ENCODE measurements around the gene RAP1GAP. TPM values are rescaled to one million over a fixed set of nuclear protein-coding genes. Genes with fewer than 3 reads are reported as not detected.
A peak's percentile ranks its signal among the peaks of the same experiment; 100 is the strongest.
"Not testable (repeated sequence)": the region's sequence is repeated elsewhere in the genome, so short reads cannot be mapped to it uniquely, and the experiment has no call there.

RAP1GAP gene
- total RNA-seq, 2 donors from 2014 or later = 10.5 to 16.4 TPM

DNA sequence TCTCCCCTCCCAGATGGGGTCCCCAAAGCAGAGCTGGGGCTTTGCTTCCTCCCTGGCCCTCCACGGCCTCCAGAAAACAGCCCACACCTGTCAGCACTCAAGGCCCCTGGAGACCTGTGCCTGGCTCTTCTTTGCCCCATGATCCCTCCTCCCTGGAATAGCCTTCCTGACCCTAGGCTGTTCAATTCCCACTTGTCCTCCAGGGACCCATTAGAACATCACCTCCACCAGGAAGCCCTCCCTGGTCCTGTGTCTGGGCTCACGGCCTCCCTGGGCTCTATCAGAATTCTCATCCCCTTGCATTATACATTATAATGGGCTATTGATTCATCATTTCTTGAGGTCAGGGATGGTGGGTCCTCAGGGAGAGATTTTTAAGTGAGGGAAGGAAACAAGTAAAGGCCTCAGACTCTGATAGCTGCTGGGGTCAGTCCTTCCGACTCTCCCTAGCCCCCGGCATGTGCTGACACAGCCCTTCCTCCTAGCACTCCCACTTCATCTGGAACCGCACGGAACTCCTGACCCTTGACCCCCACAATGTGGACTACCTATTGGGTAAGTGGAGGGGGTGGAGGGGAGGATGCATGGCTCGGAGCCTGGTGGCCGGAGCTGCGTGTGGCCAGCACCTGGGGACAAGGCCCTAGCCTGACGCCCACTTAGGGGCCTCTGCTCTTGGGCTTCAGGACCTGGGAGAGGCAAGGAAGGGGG is 99.2 kb downstream of the RAP1GAP start:
- DNase-seq = no peak
- intact Hi-C loops (cut with DNase I) = loop anchor here (5.0 to 10.0 kb wide), 4 partner anchors 33 to 198 kb away; no protein-coding TSS in a partner anchor
- ATAC-seq = no peak

DNA sequence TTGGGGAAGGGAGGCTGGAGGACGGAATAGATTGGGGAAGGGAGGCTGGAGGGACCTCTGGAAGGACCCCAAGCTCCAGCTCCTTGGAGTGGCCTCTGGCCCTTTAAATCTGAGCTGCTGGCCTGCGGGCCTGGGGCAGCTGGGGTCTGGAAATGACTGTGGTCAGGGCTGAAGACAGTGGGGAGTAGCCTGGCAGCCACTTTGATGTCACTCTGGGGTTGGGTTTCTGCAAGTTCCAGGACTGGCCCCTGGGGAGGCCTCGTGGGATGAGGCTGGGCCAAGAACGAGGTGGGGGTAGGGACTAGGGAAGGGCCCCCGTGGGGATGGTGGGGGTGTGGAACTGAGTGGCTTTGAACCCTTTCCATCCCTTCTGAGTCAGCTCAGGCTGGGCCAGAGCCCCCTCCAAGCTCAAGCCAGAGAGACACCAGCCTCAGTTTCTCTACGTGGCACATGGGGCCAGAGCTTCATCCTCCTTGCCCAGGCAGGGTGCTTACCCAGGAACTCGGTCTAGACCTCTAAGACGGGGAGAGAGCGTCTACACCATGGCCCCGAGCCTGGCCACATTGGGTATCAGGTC is 100.3 kb downstream of the RAP1GAP start:
- no peak for DNase-seq
- ATAC-seq = peak in 1 of 2 donors; percentile 28
- intact Hi-C loops (cut with DNase I) = no loop called here

DNA sequence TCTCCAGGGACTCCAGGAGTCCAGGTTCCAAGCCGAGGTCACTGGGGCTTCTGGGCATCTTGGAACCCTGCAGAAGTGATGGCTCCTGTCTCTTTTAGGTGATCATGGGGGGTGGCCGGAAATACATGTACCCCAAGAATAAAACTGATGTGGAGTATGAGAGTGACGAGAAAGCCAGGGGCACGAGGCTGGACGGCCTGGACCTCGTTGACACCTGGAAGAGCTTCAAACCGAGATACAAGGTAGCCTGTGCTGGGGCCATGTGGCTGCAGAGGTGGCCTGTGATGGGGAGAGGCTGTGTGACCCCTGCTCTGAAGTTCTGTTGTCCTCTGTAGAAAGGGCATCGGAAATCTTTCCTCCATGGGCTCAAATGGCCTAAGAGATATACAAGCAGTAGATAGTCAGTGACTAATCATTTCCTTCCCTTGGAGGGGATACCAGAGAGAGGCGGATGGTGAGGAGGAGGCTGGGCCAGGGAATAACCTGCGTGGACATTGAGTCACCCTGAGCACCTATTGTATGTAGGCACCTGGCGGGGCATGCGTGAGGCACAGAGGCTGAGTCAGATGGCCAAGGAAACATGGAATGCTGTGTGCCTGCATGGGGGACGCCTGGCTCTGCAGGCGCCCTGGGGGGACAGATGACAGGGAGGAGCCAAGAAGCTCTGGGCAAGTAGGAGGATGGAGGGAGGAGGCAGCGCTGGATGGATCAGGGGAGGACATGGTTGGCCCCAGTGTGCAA is 101.0 kb downstream of the RAP1GAP start:
- ATAC-seq (no peak), DNase-seq (no peak)
- intact Hi-C loops (cut with DNase I) = no loop called here

DNA sequence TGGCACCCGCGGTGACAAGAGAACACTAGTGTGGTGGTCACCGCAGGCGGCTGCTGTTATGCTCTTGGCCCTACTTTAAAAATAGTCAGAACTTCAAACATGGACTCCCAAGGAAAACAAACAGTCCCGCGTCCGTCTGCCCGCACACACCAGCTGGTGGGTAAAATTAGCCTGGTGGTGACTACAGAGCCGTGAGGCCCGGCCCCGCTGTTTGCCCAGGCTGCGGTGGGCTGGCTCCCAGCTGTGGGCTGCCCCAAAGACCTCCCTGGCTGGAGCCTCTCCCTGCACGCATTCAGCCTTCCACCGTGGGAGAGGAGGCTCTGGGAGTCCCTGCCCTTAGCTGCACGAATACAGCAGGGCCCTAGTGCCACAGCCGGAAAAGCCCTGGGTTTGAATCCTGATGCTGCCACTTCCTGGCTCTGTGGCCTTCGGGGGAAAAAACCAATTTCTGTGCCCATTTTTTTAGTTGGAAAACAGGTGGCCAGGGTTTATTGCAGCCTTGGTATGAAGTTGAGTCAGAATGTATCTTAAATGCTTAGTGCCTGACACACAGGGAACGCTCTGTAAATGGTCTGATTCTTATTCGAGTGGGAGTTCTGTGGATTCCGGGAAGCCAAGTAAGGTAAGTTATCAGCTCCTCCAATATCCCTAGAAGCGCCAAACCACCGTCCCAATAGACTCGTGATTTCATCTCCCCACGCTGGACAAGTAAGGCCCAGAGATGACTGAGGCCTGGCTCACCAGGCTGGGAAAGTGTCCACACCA is 101.7 kb downstream of the RAP1GAP start:
- intact Hi-C loops (cut with DNase I) = no loop called here
- DNase-seq (no peak), ATAC-seq (peak; percentile 7 to 35)

DNA sequence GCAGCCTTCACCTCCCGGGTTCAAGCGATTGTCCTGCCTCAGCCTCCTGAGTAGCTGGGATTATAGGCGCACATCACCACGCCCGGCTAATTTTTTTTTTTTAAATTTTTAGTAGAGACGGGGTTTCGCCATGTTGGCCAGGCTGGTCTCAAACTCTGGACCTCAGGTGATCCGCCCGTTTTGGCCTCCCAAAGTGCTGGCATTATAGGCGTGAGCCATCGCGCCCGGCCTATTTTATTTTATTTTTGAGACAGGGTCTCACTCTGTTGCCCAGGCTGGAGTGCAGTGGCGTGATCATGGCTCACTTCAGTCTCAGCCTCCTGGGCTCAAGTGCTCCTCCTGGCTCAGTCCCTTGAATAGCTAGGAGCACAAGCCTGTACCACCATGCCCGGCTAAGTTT is 102.8 kb downstream of the RAP1GAP start:
- ATAC-seq; intact Hi-C loops (cut with DNase I); DNase-seq: not testable (repeated sequence)

DNA sequence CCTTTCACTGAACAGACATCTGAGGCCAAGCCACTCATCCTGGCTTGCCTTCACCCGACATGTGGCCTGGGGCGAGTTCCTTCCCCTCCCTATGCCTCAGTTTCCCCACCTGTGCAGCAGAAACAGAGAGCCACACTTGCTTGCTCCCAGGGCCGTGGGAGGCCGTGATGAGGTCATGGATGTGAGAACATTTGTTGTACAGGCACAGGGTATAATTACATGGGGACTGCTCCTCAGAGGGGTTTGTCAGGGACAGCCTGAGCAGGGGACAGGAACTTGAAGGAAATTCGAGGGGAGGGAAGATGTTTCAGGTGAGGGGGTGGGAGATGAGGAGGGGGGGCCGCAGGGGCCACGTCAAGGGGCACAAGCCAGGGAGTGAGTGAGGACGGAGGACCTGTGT is 103.9 kb downstream of the RAP1GAP start:
- intact Hi-C loops (cut with DNase I) = no loop called here
- no peak for DNase-seq
- ATAC-seq = no peak

DNA sequence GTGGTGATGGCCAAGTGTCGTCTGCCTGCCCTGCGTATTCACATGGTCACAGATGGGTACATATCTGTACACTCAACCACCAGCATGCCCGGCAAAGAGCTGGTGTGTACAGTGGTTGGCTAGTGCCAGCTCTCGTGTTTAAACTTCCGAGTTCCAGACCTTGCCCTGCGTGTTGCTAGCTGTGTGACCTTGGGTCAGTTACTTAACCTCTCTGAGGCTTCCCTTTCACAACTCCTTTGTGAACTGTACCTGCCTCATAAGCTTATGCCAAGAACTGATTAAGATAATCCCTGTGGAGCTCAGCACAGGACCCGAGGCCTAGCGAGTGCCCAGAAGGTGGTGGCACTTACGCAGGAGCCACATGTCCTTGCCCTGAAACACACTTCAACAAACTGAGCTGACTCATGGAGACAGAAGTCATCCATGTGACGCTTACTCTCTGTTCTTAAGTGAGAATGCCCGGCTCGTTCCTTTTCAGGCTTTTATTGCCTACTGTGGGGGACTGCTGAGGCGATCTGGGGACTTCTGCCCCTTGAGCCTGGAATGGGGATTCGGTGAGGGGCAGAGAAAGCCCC is 104.5 kb downstream of the RAP1GAP start:
- intact Hi-C loops (cut with DNase I) = no loop called here
- ATAC-seq (peak in 1 of 2 donors; percentile 65), DNase-seq (no peak)

DNA sequence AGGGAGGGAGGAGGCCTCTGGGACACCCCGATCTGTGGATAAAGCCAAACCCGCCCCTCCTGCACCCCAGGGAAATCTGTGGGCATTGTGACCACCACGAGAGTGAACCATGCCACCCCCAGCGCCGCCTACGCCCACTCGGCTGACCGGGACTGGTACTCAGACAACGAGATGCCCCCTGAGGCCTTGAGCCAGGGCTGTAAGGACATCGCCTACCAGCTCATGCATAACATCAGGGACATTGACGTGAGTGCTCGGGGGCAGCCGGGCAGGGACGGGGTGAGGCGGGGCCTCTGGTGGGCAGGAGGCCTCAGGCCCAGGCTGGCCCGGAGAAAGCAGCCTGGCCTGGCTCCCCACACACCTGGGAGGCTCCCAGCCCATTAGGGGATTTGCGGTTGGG is 105.2 kb downstream of the RAP1GAP start:
- ATAC-seq (no peak), DNase-seq (no peak)
- intact Hi-C loops (cut with DNase I) = no loop called here

DNA sequence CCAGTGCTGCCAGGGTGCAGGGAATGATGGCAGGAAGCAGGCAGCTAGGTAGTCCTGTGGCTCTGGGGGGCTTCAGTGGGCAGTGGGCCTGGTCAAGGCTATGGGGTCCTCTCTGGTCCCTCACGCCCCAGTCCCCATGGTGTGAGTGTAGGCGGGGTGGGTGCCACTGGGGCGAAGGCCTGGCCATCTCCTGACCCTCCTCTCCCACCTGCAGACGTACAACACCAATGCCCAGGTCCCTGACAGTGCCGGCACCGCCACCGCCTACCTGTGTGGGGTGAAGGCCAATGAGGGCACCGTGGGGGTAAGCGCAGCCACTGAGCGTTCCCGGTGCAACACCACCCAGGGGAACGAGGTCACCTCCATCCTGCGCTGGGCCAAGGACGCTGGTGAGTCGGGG is 106.3 kb downstream of the RAP1GAP start:
- ATAC-seq = no peak
- no peak for DNase-seq
- intact Hi-C loops (cut with DNase I) = no loop called here

DNA sequence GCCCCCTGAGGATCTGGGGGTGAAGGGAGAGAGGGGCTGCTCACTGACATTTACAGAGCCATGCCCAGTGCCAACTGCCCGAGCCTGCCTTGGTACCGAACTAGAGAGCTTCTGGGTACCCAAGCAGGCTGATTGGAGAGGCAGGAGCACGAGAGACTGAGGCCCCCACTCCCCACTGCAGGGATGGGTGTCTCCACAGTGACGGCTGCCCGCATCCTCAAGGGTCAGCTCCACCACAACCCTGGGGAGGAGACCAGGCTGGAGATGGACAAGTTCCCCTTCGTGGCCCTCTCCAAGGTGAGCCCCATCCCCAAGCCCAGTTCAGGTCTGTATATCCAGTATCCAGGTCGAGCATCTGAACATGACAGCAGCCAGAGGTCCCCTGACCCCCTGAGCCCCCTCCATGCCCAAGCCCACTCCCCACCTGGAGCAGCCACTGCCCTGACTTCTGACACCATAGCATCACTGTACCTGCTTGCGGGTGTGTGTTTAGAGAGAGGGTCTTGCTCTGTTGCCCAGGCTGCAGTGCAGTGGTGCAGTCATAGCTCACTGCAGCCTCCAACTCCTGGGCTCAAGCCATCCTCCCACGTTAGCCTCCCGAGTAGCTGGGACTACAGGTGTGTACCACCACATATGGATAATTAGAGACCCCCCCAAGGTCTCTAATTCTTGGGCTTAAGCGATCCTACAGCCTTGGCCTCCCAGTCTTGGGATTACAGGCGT is 108.1 kb downstream of the RAP1GAP start:
- DNase-seq = no peak
- intact Hi-C loops (cut with DNase I) = no loop called here
- no peak for ATAC-seq

DNA sequence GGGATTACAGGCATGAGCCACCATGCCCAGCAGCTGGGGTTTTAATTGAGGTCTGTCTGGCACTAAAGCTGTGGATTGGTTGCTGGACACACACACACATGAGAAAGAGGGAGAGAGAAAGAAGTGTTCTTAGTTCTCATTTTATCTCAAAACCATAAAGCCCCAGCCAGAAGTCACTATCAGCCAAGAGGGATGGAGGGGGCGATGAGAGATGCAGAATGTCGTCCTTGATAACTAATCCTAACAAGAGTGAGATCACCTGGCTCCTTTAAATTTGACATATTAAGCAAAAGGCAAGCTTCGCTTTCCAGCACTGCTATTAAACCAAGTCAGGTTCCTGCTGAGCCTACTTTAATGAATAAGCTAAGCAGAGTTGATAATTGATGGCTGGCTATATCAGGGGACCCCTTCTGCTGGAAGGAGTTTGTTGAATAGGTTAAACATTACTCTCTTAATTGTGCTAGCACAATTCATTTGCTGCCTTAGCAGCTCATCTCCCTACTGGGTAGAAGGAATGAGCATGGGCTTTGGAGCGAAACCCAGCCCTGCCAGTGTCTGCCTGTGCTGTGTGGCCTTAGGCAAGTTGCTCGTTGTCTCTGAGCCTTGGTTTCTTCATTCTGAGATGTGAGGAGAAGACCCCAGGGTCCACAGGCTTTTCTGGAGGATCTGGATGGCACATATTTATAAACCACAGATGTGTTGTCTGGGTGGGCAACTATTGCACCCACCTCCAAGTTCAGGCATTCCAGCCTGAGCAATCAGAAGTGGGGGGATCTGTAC is 109.2 kb downstream of the RAP1GAP start:
- intact Hi-C loops (cut with DNase I) = no loop called here
- ATAC-seq (no peak), DNase-seq (no peak)

DNA sequence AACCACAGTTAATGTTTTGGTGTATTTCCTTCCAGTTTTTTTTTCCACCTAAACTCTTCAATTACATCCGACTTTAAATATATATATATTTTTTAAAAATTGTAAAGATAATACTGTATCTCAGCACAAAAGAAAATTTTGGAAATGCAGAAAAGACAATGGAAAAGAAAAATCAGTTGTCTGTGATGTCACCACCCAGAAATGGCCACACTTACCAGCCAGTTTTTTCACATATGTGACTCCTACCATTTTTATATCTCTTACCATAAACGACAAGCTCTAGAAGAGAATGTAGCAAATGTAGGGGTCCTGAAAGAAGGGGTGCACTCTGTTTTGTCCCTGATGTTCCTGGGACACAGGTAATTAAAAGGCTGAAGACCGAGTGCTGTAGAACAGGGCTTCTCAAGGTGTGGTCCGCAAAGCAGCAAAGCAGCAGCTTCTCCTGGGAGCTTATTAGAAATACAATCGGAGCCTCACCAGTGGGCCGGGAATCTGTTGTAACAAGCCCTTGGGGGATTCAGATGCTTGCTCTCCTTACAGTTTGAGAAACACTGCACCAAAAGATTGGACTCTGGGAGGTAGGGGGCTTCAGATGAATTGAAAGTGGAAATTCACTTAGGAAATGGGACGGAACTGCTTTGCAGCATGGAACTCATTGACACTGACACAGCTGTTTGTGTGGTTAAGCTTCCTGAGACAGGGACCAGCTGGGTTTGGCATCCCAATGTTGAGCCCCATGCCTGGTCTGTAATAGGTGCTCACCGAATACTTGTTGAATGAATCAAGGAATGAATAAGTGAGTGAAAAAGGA is 115.8 kb downstream of the RAP1GAP start:
- ATAC-seq = peak in 1 of 2 donors; percentile 43
- DNase-seq = no peak
- intact Hi-C loops (cut with DNase I) = no loop called here

DNA sequence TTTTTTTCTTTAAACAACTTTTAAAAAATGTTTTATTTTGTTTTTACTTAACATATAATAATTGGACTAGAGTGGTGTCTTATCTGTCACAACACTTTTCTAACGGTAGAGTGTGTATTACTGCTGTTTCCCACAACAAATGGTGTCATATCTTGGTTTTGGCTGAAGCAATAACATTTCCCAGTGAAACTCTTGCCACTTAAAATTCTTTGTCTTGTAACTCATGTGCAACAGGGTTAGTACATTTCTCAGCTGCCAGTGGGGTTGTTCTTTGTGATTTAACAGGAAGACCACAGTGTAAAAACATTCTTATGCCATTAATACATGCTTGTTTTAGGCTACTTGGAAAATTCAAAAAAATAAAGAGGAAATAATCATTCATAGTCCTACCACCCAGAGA is 116.4 kb downstream of the RAP1GAP start:
- DNase-seq (no peak), ATAC-seq (peak; percentile 74 to 81)
- intact Hi-C loops (cut with DNase I) = no loop called here

DNA sequence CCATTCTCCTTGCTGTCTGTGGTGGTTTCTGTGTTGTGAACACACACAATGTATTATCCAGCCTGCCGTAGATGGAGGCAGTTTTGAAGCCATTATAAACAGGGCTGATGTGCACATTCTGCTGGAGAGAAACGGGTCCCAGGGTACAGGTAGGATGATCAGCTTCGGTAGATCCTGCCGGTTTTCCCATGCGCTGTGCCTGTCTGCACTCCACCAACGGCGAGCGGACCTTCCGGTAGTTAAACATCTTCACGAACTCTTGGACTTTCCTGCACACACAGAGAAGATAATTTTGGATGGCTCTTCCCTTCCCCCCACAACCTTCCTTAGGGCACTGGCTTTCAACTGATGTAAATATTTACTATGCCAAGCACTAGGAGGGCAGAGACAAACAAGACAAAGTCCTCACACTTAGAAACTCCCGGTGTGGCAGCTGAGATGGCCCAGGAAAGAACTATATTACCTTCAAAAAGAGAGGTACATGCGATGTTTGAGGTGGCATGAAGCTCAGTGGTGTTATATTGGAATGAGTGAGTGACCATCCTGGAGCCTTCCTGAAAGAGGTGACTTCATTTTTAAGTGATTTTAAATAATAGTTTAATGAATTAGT is 118.2 kb downstream of the RAP1GAP start:
- intact Hi-C loops (cut with DNase I) = no loop called here
- ATAC-seq (no peak), DNase-seq (no peak)

DNA sequence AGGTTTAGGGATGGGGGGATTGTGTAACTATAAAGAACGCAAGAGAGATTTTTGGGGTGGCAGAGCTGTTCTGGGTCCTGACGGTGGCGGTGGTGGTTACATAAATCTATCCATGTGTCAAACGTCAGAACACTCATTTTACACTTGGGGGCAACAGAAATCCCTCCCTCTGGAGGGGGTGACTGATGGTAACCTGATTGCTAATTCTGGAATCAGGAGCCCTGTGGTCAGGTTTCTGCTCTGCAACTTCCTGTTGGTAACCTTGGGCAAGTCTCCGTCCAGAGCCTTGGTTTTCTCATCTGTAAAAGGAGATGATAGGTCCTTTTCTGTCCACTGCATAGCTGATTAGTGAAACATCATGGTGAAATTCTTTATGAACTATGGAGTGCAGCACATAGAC is 119.1 kb downstream of the RAP1GAP start:
- DNase-seq (no peak), ATAC-seq (no peak)
- intact Hi-C loops (cut with DNase I) = no loop called here

DNA sequence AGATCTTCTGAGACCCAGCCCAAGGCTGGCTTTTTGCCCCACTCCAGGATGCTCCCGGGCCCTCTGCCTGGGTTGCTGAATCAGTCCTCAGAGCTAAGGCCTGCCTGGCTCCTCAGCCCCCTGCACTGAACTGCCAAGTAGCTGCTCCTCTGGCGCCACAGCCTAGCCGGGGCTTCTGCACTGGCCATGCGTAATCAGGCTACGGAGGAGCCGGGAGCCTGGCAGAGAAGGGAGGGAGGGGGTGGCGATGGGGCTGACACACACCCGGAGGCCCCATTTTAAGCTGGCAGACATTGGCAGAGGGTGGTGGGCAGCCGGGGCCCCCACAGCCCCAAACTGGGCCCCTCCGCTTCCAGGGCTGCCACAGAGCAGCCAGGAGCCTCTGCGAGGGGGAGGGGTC is 121.3 kb downstream of the RAP1GAP start:
- ATAC-seq (no peak), DNase-seq (no peak)

More for the DNA sequence above, 121.3 kb downstream of the RAP1GAP start:
- intact Hi-C loops (cut with DNase I) = no loop called here

Data from left cardiac atrium (tissue), 4 donors.